Epithelial cell of prostate (primary cell): ENCODE data around the gene EMC10.
"Not testable (repeated sequence)": the region's sequence is repeated elsewhere in the genome, so short reads cannot be mapped to it uniquely, and the experiment has no call there.

Source experiments
- DNase-seq: peaks from one replicate; pipeline ENCODE4 v3.0.0-alpha.2; 2011; ENCODE audit warnings: low read depth, low spot score
- H3K27ac ChIP-seq: fragments of 450-650 bp; 2 replicates; pipeline ENCODE4 v1.5.1; 2017; ENCODE audit warnings: mild to moderate bottlenecking

The EMC10 gene

DNA sequence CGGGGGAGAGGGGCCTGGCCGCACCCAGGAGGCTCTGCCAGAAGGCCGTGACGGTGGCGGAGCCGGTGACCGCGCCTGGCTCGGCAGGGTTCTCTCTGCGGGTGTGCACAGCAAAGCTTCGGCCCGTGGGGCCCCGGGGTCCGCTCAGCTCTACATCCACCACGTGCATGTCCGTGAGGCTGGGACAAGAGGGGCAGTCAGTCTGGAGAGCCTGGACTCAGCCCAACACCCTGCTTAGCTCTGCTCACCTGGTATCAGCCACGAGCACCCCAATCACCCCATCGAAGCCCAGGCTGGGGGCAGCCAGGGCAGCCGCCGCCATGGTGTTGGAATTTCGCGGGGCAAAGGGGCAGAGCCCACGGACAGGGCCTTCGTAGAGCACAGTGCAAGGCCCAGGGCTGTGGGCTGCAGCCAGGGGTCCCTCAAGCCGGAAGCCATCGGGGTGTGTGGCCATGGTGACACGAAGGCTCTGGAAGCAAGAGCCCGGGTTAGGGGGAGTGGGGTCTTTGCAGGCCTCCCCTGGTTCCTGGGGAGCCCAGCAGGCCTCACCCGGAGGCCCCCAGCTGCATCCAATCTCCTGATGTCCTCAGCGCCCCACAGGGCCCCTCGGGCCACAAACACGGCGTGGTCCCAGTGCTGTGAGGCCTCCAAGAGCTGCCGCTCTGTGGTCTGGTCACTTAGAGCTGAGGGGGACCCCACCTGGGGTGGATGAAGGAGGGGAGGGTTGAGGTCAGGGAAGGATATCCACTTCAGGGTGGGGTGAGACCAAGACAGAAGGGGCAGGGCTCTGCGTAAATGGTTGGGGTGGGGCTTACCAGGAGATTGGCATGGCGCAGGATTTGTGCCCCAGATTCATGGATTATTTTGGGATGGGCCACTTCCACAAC, 36.0 kb downstream of the EMC10 start:
- no peak for DNase-seq
- H3K27ac ChIP-seq: no peak overlapping the region

GRCh38 chr19:50512999-50513745, 36.9 kb downstream of the EMC10 start:
- no peak overlapping the region for H3K27ac ChIP-seq
- DNase-seq: no peak

GRCh38 chr19:50513746-50514345, 37.5 kb downstream of the EMC10 start, which contains the start of gene ASPDH:
Gene ASPDH, minus strand, starts transcription at chr19:50513913. Its CDS starts 90 bp downstream, at chr19:50513823.
- H3K27ac ChIP-seq: no peak within 1 kb of the TSS
- no peak for DNase-seq

DNA sequence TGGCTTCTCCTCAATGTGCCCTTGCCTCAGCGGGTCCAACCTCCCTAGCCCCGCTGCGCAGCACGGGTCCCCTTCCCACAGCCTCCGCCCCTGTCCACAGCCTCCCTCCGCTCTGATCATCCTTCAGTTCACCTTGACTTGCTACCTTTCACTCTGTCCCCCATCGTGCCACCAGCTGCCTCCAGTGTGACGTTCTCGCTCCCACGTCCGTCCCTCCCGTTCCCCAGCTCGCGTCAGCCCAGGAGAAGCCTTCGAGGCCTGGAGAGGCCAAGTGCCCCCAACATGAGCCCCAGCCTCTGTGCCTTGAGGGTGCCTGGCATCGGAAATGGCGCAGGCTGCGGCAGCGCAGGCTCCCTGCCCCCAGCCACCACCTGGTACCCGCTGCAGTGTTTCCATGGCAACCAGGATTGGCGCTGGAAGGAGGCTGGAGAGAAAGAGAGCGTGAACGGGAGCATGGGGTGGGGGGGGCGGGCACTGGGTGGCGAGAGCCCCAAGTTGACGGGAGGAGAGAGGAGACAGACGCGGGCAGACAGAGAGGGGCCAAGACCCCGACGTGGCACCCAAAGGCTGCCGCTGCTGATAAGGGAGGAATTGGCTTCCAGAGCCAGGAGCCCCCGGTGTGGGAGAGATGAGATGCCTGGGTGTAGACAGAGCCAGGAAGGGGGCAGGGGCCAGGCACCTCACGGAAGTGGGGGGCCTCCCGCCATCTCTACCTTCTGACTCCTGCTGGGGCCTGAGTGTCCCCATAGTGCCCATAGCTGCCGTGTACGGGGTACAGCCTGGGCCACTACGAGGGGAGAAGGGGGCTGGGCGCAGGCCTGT, 38.2 kb downstream of the EMC10 start:
- no peak overlapping the region for H3K27ac ChIP-seq

DNA sequence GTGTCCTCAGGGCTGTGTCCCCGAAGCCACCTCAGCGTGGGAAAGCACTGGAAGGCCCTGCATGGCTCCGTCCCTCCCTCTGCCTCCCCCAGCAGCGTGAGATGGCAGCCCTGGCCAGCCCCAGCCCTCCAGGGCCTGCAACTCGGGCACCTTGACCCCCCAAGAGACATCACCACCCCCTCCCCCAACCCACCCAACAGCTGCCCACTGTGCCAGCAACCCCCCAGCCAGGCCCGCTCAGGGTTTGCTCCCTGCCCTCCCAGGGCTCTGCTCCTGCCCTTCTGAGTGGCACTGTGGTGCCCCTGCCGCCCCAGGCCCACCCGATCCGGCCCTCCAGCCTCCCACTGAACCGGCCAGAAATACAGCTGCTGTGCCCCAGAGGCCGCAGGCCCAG, 38.9 kb downstream of the EMC10 start:
- H3K27ac ChIP-seq: no peak overlapping the region
- DNase-seq: no peak

More for the DNA sequence above, 38.2 kb downstream of the EMC10 start:
- no peak for DNase-seq

- no peak overlapping the region for H3K27ac ChIP-seq
- no peak for DNase-seq
These were observed 40.1 kb downstream of the EMC10 start for GRCh38 chr19:50516456-50516855.

DNA sequence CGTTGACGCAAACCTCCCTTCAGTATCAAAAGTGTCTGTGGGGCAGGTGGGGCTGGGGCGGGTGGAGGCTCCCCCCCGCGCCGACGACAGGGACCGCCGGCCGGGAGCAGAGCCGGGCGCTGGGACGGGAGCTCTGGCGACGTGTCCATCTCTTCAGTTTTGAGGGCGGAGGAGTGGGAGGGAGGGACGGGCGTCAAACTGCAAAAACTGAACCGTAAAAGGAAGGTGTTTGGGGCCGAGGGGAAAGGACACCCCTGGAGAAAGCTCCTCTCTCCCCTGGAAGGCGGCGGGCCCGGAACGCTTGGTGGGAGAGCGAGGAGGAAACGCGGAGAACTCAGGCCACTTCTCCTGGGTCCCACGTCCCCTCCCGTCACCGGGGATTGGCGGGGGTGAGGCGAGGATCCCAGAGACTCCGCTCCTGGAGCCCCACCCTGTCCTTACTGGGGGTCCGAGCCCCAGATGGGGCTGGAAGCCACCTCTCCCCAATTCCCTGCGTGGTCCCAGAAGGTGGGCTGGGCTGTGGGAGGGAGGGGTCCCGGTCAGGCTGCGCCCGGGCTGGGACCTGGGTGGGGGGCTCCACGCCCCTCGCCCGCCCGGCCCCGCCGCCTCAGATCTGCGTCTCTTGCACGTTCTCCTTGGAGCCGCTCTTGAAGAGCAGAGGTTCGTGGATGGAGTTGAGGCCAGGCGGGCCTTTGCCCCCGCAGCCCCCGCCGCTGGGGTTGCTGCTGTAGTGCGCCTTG, 40.8 kb downstream of the EMC10 start:
- no peak for DNase-seq
- H3K27ac ChIP-seq: no peak overlapping the region

DNA sequence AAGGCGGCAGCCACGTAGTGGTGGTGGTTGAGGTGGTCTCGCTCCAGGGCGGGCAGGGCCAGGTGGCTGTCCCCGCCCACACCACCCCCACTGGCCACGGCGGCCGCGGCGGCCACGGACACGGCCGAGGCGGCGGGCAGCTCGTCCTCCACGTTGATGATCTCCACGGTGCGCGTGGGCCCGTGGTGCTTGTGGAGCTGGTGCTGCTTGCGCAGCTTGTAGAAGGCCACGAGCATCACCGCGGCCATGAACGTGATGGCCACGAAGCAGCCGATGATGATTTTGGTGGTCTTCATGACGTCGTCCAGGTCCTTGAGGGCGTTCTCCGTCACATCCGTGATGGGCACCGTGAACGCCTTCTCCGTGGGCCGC, 41.4 kb downstream of the EMC10 start:
- no peak for DNase-seq
- H3K27ac ChIP-seq: no peak overlapping the region

- no peak for DNase-seq
These were observed 42.0 kb downstream of the EMC10 start for GRCh38 chr19:50518091-50519005.

GRCh38 chr19:50519006-50519575, 42.8 kb downstream of the EMC10 start:
- no peak overlapping the region for H3K27ac ChIP-seq
- no peak for DNase-seq

More at GRCh38 chr19:50518091-50519005, 42.0 kb downstream of the EMC10 start:
- no peak overlapping the region for H3K27ac ChIP-seq

- no peak for DNase-seq
- H3K27ac ChIP-seq: no peak overlapping the region
These were observed 44.6 kb downstream of the EMC10 start for GRCh38 chr19:50520822-50521465.

DNA sequence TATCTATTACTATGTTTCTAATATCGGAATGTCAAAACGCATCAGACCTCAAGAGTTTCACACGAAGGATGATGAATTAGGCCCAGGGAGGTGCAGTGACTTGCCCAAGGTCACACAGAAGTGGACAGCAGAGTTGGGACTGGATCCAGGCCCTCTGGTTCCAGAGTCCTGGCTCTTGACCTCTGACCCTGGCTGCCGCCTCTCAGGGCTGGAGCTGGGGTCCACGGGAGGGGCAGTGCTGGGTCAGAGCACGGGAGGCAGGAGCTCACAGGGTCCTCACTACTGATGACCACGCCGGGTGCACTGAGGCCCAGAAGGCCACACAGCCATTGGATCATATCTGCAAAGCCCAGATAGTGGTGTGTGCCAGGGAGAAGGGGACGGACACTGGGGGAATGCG, 46.6 kb downstream of the EMC10 start:
- DNase-seq: no peak
- no peak overlapping the region for H3K27ac ChIP-seq

DNA sequence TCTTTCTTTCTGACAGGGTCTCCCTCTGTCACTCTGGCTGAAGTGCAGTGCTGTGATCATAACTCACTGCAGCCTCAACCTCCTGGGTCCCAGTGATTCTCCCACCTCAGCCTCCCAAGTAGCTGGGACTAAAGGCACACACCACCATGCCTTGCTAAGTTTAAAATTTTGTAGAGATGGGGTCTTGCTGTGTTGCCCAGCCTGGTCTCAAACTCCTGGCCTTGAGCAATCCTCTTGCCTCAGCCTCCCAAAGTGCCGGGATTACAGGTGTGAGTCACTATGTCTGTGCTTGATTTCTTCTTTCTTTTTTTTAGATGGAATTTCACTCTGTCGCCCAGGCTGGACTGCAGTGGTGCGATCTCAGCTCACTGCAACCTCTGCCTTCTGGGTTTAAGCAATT, 51.7 kb downstream of the EMC10 start:
- H3K27ac ChIP-seq, DNase-seq: not testable (repeated sequence)

GRCh38 chr19:50531171-50531612, 54.9 kb downstream of the EMC10 start:
- no peak for DNase-seq
- H3K27ac ChIP-seq: no peak overlapping the region

DNA sequence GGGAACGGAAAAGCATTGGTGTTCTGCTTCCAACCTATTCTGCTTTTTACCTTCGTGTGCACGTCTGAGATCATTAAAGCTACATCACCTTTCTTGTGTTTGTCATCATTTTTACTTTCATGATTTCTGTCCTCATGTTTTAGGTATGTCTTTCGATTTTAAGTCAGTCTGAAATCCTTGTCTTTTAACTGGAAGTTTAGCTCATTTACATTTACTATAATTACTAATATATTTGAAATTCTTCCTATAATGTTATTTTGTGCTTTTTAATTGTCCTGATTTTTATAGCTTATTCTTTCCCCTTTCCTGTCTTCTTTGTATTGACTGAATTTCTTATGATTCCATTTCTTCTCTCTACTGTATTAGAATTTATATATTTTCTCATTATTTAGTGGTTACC, 56.6 kb downstream of the EMC10 start:
- DNase-seq: no peak
- no peak overlapping the region for H3K27ac ChIP-seq

- no peak for DNase-seq
- no peak overlapping the region for H3K27ac ChIP-seq
These were observed 58.2 kb downstream of the EMC10 start for GRCh38 chr19:50534478-50534877.

DNA sequence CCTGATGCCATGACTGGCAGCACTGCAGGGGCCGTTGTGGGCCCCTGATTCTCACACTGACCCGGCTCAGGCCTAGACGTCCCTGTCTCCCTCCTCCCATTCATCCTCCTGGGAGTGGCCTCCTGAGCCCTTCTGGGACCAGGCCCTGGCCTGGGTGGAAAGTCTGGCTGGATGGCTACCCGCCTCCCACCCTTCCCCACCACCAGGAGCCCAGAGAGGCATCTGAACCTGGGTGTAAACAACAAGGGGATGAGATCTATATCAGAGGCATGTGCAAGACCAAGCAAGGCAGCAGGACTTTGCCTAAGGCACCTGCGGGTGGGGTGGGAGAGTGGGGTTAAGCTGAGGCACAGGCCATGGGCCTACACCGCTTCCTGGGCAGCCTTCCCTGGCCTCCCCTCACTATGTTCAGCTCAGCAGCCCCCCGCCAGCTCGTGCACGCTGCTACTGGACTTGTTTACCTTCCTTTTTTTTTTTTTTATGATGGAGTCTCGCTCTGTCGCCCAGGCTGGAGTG, 59.4 kb downstream of the EMC10 start:
- DNase-seq: no peak
- no peak overlapping the region for H3K27ac ChIP-seq
